GM18951 (cell line): ENCODE measurements around the gene USP3.

ENCODE experiments used
- POLR2A ChIP-seq: IDR thresholded peaks from 4 replicates; pipeline ENCODE4 v1.6.1; 2011; ENCODE audit warnings: mild to moderate bottlenecking; ENCODE audit not compliant: insufficient read length, insufficient read depth; ENCODE audit errors: extremely low read depth
- in situ Hi-C: fragments of 300-500 bp; cut with MboI; formaldehyde crosslinking; loops from one replicate; pipeline ENCODE4 v1.12.0; 2022; ENCODE audit warnings: low sequenced_read_pairs, mixed read lengths, inconsistent platforms; ENCODE audit not compliant: unreplicated experiment

USP3 gene

GRCh38 chr15:63466378-63467192 lies 37.8 kb upstream of the USP3 start:
- no peak for TF ChIP-seq POLR2A
- in situ Hi-C loops: loop anchor here (25.0 kb wide), 1 partner anchor 596 kb away; no protein-coding TSS in a partner anchor

DNA sequence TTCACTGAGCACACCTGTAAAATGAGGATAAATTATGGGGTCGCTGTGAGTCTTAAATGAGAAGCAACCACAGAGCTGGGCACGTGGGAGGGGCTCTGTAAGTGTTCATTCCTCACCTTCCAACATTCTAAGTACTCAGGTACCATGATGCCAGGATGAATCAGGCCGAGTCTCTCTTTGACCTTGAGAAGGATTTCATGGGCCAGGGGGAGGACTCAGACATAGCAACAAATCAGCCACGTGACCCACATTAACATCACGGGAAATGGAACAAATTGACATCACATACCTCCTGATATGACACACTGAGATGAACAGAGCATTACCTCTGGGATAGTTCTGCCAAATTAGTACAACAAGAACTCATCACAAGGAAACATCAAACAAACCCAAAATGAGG lies 35.2 kb upstream of the USP3 start:
- in situ Hi-C loops: loop anchor here (25.0 kb wide), 1 partner anchor 593 kb away; no protein-coding TSS in a partner anchor
- no peak for TF ChIP-seq POLR2A

DNA sequence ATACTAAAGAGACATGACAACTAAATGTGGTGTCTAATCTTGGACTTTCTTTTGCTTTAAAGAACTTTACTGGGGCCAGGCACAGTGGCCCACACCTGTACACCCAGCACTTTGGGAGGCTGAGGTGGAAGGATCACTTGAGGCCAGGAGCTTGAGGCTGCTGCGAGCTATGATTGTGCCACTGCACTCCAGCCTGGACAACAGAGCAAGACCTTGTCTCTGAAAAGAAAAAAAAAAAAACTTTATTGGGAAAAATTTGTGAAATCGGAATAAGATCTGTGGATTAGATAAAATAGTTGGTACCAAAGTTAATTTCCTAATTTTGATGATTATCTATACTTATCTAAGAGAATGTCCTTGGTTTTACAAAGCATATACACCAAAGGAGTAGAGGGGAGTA lies 34.4 kb upstream of the USP3 start:
- TF ChIP-seq POLR2A: no peak
- in situ Hi-C loops: loop anchor here (5.0 to 25.0 kb wide), 2 partner anchors 122 to 592 kb away; no protein-coding TSS in a partner anchor

DNA sequence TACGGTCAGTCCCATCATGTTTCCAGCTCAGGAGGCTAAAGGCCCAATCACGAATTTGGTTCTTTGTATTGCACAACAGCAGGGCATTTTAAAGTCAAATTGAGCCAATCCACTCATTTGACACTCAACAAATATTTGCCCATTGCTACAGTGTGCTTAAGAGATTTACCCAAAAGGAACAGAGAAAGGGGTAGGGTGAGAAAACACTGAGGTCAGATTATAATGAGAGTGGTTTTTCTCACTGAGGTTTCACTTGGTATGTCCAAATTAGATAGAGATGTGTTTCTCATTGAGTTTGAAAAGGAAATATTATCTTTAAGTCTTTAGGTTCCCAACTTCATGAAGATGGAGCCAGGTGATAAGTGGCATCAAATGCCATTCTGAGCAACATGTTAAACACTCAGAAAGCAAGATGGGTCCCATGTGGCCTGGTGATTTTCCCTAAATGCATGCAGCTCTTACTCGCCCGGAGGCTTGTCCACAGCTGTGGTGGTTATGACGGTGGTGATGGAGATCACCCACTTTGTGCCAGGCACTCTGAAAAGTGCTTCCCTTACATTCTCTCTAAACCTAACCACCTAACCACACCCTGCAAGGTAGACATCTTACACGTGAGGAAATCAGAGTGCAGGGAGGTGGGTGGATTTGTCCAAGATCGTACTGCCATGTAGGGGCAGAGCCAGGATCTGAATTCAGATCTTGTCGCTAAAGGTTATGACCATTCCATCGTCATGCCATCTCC lies 31.2 kb upstream of the USP3 start:
- no peak for TF ChIP-seq POLR2A
- in situ Hi-C loops: loop anchor here (5.0 to 25.0 kb wide), 2 partner anchors 119 to 589 kb away; no protein-coding TSS in a partner anchor

GRCh38 chr15:63473749-63473998 lies 30.7 kb upstream of the USP3 start:
- TF ChIP-seq POLR2A: no peak
- in situ Hi-C loops: loop anchor here (5.0 to 25.0 kb wide), 2 partner anchors 119 to 589 kb away; no protein-coding TSS in a partner anchor

DNA sequence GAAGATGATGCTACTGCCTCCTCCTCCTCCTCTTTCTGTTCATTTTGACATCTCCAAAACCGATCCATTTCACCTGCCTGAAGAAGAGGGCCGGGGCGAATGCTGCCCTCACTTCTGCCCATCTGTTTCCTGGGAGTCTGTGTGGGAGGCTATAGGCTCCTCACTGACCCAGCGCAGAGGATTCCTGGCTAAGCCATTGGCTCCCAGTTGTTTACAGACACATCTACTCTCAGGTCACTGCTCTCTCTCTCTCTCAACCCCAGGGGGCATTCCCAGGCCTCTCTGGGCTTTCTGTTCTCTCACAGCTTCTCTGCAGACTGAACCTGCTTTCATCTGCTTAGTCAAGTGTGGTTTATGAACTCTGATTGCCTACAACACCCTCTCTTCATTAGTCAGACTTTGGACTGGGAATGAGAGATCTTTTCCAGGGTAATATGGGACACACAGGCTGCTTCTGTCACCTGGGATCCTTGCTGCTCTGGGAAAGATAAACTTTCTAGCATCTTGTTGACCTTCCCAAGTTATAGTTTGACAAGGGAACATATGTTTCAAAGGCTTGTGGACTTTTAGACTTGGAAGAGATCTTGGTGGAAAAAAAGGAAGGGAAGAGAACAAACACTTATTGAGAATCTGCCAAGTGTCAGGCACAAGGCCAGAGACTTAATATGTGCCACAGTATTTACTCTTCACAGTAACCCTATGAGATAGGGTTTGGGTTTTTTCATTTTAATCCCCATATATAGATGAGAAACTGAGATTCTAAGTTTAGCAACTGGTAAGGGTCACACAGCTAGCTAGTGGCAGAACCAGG lies 30.2 kb upstream of the USP3 start:
- peak; percentile 33 for TF ChIP-seq POLR2A
- in situ Hi-C loops: loop anchor here (5.0 to 25.0 kb wide), 2 partner anchors 118 to 588 kb away; no protein-coding TSS in a partner anchor

GRCh38 chr15:63474810-63475316 lies 29.5 kb upstream of the USP3 start:
- in situ Hi-C loops: loop anchor here (5.0 to 25.0 kb wide), 2 partner anchors 117 to 587 kb away; no protein-coding TSS in a partner anchor
- peak; percentile 55 for TF ChIP-seq POLR2A

DNA sequence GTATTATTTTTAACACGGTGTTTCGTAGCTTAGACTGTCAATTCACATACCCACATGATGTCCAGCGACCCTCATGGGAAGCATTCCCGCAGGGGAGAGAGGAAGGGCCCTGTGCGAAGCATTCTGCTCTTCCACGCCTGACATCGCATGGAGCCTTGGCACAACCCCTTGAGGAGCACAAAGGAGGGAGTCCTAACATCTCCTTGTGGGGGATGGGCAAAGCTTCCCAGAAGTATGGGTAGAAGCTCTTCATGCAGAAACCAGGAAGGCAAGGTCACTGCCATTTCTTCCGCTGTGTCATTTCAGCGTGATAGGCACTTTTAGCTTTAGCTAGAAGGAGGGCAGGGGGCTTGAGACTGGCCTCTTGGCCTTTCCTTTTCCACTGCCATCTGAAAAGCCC lies 28.7 kb upstream of the USP3 start:
- in situ Hi-C loops: no loop called here

GRCh38 chr15:63476229-63476632 lies 28.2 kb upstream of the USP3 start:
- in situ Hi-C loops: no loop called here
- no peak for TF ChIP-seq POLR2A

More for the DNA sequence above, 28.7 kb upstream of the USP3 start:
- TF ChIP-seq POLR2A: no peak

DNA sequence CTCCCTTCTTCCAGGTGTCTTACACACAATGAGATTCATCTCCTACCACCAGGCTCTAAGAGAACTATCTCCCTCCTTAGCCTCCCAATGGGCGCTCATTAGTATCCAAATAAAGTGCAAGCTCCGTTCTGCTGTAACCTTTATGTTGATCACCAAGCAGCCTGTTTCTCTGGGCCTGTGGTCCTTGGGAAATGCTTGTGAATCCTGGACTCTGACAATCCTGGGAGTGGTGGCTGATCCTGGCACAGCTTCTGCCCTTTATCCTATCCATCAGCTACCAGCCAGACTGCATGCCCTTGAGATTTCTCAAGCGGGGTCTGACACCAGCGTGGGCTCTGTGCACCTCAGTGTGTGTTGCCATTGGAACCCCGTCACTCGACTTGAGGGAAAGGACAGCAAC lies 26.1 kb upstream of the USP3 start:
- TF ChIP-seq POLR2A: no peak
- in situ Hi-C loops: no loop called here

GRCh38 chr15:63480441-63480821 lies 24.0 kb upstream of the USP3 start:
- in situ Hi-C loops: no loop called here
- TF ChIP-seq POLR2A: no peak

- no peak for TF ChIP-seq POLR2A
- in situ Hi-C loops: no loop called here
Measured at GRCh38 chr15:63481105-63481810, 23.1 kb upstream of the USP3 start.
